ENCODE measurements around the gene DNAJC16. TPM values are rescaled to one million over a fixed set of nuclear protein-coding genes. Genes with fewer than 3 reads are reported as not detected.
"Not testable (repeated sequence)": the region's sequence is repeated elsewhere in the genome, so short reads cannot be mapped to it uniquely, and the experiment has no call there.

Gene DNAJC16
- total RNA-seq, 1 experiment from 2014 or later: 20.7 TPM

- no CpG with 5 or more reads among the region's 3 CpGs for WGBS (ENCODE audit: extremely low coverage, insufficient read length, low lambda C conversion rate)
- no peaks in the 10 kb centered on the region for H4K20me1 ChIP-seq (ENCODE audit: control insufficient read depth, insufficient read depth, insufficient read length)
- H3K14ac ChIP-seq (ENCODE audit: insufficient read depth, low read length): no peak overlapping the region
- no peak overlapping the region for H4K91ac ChIP-seq (ENCODE audit: insufficient read length, low read depth, low read length)
- no peak overlapping the region for H2BK120ac ChIP-seq (ENCODE audit: low read depth, low read length, poor library complexity, severe bottlenecking)
- H3K9me3 Mint-ChIP-seq: no peaks in the 10 kb centered on the region
- no peak overlapping the region for H4K8ac ChIP-seq (replicated peaks; ENCODE audit: insufficient read length, low read depth, low read length)
- no peaks in the 10 kb centered on the region for H3K9me3 ChIP-seq (ENCODE audit: control insufficient read depth, low read depth, low read length)
- no peaks in the 10 kb centered on the region for H3K23me2 ChIP-seq (ENCODE audit: insufficient read length, low read depth, low read length, poor library complexity, severe bottlenecking)
- no peak overlapping the region for H4K5ac ChIP-seq (ENCODE audit: insufficient read length, low read depth, low read length)
- peaks cover 15 to 43% (median 22%) of the 10 kb centered on the region in 3 experiments; a peak in 6 of 7 replicates for H3K36me3 Mint-ChIP-seq (ENCODE audit: insufficient read depth in 1 of 3, low read depth in 3 of 3)
- H3T11ph ChIP-seq (ENCODE audit: low read length): no peak overlapping the region
- no peak overlapping the region for H2BK15ac ChIP-seq (ENCODE audit: low read depth, low read length)
- TF ChIP-seq CTCF (conservative IDR thresholded peaks at IDR 0.05): no peak
- H3K4ac ChIP-seq (ENCODE audit: low read depth, low read length): no peak overlapping the region
- no peak for DNase-seq
- H3K27ac Mint-ChIP-seq: no peak overlapping the region
- H2BK12ac ChIP-seq (ENCODE audit: insufficient read length, low read depth, low read length): no peak overlapping the region
- no peak overlapping the region for H3K56ac ChIP-seq (ENCODE audit: insufficient read length, low read depth, low read length)
- no peaks in the 10 kb centered on the region for H3K27me3 ChIP-seq (ENCODE audit: insufficient read depth, low read length)
- H3K4me1 ChIP-seq (ENCODE audit: insufficient read depth, low read length): peaks cover 6% of the 10 kb centered on the region; the same call in 1 of the 2 replicates
- H3K18ac ChIP-seq (ENCODE audit: insufficient read length, low read depth, low read length): no peak overlapping the region
- H3K4me2 ChIP-seq (ENCODE audit: insufficient read depth, insufficient read length, low read length): no peak overlapping the region
- no peak overlapping the region for H3K23ac ChIP-seq (ENCODE audit: insufficient read length, low read depth, low read length)
- no peak overlapping the region for H2AFZ ChIP-seq (ENCODE audit: low read length)
- no peaks in the 10 kb centered on the region for H3K79me1 ChIP-seq (ENCODE audit: insufficient read depth, low read depth, low read length, poor library complexity, severe bottlenecking)
- peaks cover 17 to 30% of the 10 kb centered on the region in 2 experiments for H3K4me1 Mint-ChIP-seq
- no peak overlapping the region for H3K9ac ChIP-seq (ENCODE audit: extremely low read depth, insufficient read length, low read length)
- H2BK5ac ChIP-seq (ENCODE audit: insufficient read length, low read length): no peak overlapping the region
- H2BK20ac ChIP-seq (ENCODE audit: low read depth, low read length, poor library complexity, severe bottlenecking): no peak overlapping the region
- no peak overlapping the region for H2AK5ac ChIP-seq (ENCODE audit: insufficient read length, low read length)
- H3K79me2 ChIP-seq (ENCODE audit: insufficient read depth, low read length): no peaks in the 10 kb centered on the region
- no peak overlapping the region for H3K27ac ChIP-seq (ENCODE audit: insufficient read length, low read depth, low read length)
- no peaks in the 10 kb centered on the region for H3K27me3 Mint-ChIP-seq (ENCODE audit: low read depth)
- H3K4me3 Mint-ChIP-seq: no peak overlapping the region
Observed at GRCh38 chr1:15513919-15514318, 12.7 kb upstream of the DNAJC16 start.

- DNase-seq; H3K9ac ChIP-seq (ENCODE audit: extremely low read depth, insufficient read length, low read length); H3K18ac ChIP-seq (ENCODE audit: insufficient read length, low read depth, low read length); H3K9me3 Mint-ChIP-seq; H2AFZ ChIP-seq (ENCODE audit: low read length); H3K23me2 ChIP-seq (ENCODE audit: insufficient read length, low read depth, low read length, poor library complexity, severe bottlenecking); H2BK15ac ChIP-seq (ENCODE audit: low read depth, low read length); H4K20me1 ChIP-seq (ENCODE audit: control insufficient read depth, insufficient read depth, insufficient read length); H3K4me2 ChIP-seq (ENCODE audit: insufficient read depth, insufficient read length, low read length); H2BK12ac ChIP-seq (ENCODE audit: insufficient read length, low read depth, low read length); H2BK5ac ChIP-seq (ENCODE audit: insufficient read length, low read length); H3K27ac Mint-ChIP-seq; H3K27ac ChIP-seq (ENCODE audit: insufficient read length, low read depth, low read length); H3K4ac ChIP-seq (ENCODE audit: low read depth, low read length); H3K4me3 Mint-ChIP-seq; H3K4me1 ChIP-seq (ENCODE audit: insufficient read depth, low read length); H3K79me1 ChIP-seq (ENCODE audit: insufficient read depth, low read depth, low read length, poor library complexity, severe bottlenecking); H2AK5ac ChIP-seq (ENCODE audit: insufficient read length, low read length); H3K9me3 ChIP-seq (ENCODE audit: control insufficient read depth, low read depth, low read length); H3T11ph ChIP-seq (ENCODE audit: low read length); H2BK20ac ChIP-seq (ENCODE audit: low read depth, low read length, poor library complexity, severe bottlenecking); H3K56ac ChIP-seq (ENCODE audit: insufficient read length, low read depth, low read length); H3K23ac ChIP-seq (ENCODE audit: insufficient read length, low read depth, low read length); H4K91ac ChIP-seq (ENCODE audit: insufficient read length, low read depth, low read length); H3K79me2 ChIP-seq (ENCODE audit: insufficient read depth, low read length); H3K27me3 Mint-ChIP-seq (ENCODE audit: low read depth); H3K14ac ChIP-seq (ENCODE audit: insufficient read depth, low read length); H3K27me3 ChIP-seq (ENCODE audit: insufficient read depth, low read length); H4K8ac ChIP-seq (replicated peaks; ENCODE audit: insufficient read length, low read depth, low read length); H4K5ac ChIP-seq (ENCODE audit: insufficient read length, low read depth, low read length); H2BK120ac ChIP-seq (ENCODE audit: low read depth, low read length, poor library complexity, severe bottlenecking): not testable (repeated sequence)
- peaks cover 13 to 24% of the 10 kb centered on the region in 2 experiments for H3K4me1 Mint-ChIP-seq
- WGBS (ENCODE audit: extremely low coverage, insufficient read length, low lambda C conversion rate): no CpG with 5 or more reads among the region's 5 CpGs
- peaks cover 15 to 47% (median 22%) of the 10 kb centered on the region in 3 experiments; a peak in 6 of 7 replicates for H3K36me3 Mint-ChIP-seq (ENCODE audit: insufficient read depth in 1 of 3, low read depth in 3 of 3)
Observed at GRCh38 chr1:15514557-15514956, 12.1 kb upstream of the DNAJC16 start.

Measured in H9 (cell line).